Measurements from ENCODE around the gene KCNE1. TPM values are rescaled to one million over a fixed set of nuclear protein-coding genes. Genes with fewer than 3 reads are reported as not detected.
A peak's percentile ranks its signal among the peaks of the same experiment; 100 is the strongest.

Gene KCNE1
- total and polyA plus RNA-seq, 2 of the 13 experiments (the other 11 are each of a cell fraction or from before 2014, with no cell fraction given): 0.35 TPM; not detected in 1

DNA sequence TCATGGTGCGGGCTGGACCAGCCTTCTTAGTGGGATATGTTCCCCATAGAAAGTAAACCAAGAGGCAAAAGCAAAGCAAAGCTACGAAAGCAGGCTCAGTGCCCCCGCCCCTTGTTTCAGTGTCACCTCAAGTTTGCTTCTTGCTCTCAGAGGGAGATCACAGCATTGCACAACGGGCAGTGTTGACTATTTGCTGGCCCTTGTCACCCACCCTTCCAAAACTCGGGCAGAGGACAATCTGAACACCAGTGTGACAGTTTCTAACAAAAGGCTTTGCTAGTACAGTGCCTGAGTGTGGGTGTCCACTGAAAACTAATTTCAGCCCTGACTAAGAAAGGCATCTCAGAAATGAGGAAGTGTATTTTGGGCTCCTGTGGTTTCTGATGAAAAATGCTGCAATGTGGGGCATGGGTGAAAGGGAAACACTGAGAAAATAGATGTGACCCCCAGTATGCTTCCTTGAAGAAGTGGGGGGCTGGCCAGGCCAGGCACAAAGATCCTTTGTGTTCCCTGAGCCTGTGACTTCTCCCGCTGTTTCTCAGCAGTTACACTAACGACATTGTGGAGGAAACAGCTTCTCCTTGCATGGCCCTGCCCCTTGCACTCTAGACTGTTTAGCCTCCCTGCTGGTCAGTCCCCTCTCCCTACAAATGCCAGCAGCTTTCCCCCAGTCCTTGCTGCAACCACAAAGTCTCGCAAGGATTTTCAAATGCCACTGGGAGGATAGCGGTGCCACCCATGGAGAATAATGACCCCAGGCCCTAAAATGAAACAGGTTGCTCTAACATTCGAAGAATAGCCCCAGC lies 33.3 kb upstream of the KCNE1 start (continued):
- 0 out of 2 replicates have a peak, but pooled peaks have one; percentile 17 for TF ChIP-seq ZMYM4 (CRISPR knock-in tag; IDR thresholded peaks at IDR 0.05)
- no peak for TF ChIP-seq SCMH1 (CRISPR knock-in tag; IDR thresholded peaks at IDR 0.05; ENCODE audit: borderline replicate concordance)
- TF ChIP-seq, protein P1, sequence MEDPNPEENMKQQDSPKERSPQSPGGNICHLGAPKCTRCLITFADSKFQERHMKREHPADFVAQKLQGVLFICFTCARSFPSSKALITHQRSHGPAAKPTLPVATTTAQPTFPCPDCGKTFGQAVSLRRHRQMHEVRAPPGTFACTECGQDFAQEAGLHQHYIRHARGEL (CRISPR knock-in tag; IDR thresholded peaks at IDR 0.05): no peak
- no peak for TF ChIP-seq ZNF34 (CRISPR knock-in tag; IDR thresholded peaks at IDR 0.05; ENCODE audit: borderline replicate concordance)
- TF ChIP-seq, protein P2, sequence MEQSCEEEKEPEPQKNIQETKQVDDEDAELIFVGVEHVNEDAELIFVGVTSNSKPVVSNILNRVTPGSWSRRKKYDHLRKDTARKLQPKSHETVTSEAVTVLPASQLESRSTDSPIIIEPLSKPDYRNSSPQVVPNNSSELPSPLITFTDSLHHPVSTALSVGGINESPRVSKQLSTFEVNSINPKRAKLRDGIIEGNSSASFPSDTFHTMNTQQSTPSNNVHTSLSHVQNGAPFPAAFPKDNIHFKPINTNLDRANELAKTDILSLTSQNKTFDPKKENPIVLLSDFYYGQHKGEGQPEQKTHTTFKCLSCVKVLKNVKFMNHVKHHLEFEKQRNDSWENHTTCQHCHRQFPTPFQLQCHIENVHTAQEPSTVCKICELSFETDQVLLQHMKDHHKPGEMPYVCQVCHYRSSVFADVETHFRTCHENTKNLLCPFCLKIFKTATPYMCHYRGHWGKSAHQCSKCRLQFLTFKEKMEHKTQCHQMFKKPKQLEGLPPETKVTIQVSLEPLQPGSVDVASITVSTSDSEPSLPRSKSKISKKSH (CRISPR knock-in tag; IDR thresholded peaks at IDR 0.05; ENCODE audit: borderline replicate concordance): no peak
- TF ChIP-seq XRCC5 (optimal IDR thresholded peaks at IDR 0.05; ENCODE audit: low read length): no peak
- TF ChIP-seq STAG1 (CRISPR knock-in tag; IDR thresholded peaks at IDR 0.05): no peak
- no peak for TF ChIP-seq SP2 (CRISPR knock-in tag; IDR thresholded peaks at IDR 0.05)
- TF ChIP-seq FOXP1 (IDR thresholded peaks at IDR 0.05): no peak
- TF ChIP-seq FOXP1 (CRISPR knock-in tag; IDR thresholded peaks at IDR 0.05): peak; percentile 46; the same call in 1 of the 2 replicates
- no peak for TF ChIP-seq SETDB1 (CRISPR knock-in tag; IDR thresholded peaks at IDR 0.05; ENCODE audit: borderline replicate concordance)
- TF ChIP-seq ZNF274 (CRISPR knock-in tag; IDR thresholded peaks at IDR 0.05): no peak
- TF ChIP-seq ELF1 (CRISPR knock-in tag; IDR thresholded peaks at IDR 0.05): peak; percentile 27; the same call in 1 of the 2 replicates
- TF ChIP-seq BHLHE40 (IDR thresholded peaks at IDR 0.05; ENCODE audit: low read length): no peak
- TF ChIP-seq, protein P3, sequence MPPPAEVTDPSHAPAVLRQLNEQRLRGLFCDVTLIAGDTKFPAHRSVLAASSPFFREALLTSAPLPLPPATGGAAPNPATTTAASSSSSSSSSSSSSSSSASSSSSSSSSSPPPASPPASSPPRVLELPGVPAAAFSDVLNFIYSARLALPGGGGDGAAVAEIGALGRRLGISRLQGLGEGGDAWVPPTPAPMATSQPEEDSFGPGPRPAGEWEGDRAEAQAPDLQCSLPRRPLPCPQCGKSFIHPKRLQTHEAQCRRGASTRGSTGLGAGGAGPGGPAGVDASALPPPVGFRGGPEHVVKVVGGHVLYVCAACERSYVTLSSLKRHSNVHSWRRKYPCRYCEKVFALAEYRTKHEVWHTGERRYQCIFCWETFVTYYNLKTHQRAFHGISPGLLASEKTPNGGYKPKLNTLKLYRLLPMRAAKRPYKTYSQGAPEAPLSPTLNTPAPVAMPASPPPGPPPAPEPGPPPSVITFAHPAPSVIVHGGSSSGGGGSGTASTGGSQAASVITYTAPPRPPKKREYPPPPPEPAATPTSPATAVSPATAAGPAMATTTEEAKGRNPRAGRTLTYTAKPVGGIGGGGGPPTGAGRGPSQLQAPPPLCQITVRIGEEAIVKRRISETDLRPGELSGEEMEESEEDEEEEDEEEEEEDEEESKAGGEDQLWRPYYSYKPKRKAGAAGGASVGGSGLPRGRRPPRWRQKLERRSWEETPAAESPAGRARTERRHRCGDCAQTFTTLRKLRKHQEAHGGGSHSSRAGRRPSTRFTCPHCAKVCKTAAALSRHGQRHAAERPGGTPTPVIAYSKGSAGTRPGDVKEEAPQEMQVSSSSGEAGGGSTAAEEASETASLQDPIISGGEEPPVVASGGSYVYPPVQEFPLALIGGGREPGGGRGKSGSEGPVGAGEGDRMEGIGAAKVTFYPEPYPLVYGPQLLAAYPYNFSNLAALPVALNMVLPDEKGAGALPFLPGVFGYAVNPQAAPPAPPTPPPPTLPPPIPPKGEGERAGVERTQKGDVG (CRISPR knock-in tag; IDR thresholded peaks at IDR 0.05; ENCODE audit: borderline replicate concordance): no peak
- TF ChIP-seq DNMT1 (CRISPR knock-in tag; IDR thresholded peaks at IDR 0.05): no peak
- TF ChIP-seq THAP9 (CRISPR knock-in tag; IDR thresholded peaks at IDR 0.05; ENCODE audit: borderline replicate concordance): no peak
- no peak for TF ChIP-seq MED13 (CRISPR knock-in tag; IDR thresholded peaks at IDR 0.05)
- no peak for TF ChIP-seq NFRKB (IDR thresholded peaks at IDR 0.05)
- no peak for TF ChIP-seq ATAD3A (CRISPR knock-in tag; IDR thresholded peaks at IDR 0.05)
- peak; percentile 46 for TF ChIP-seq PPARG (CRISPR knock-in tag; conservative IDR thresholded peaks at IDR 0.05)
- no peak for TF ChIP-seq THYN1 (CRISPR knock-in tag; IDR thresholded peaks at IDR 0.05; ENCODE audit: borderline replicate concordance, low read depth)
- TF ChIP-seq ZNF260 (CRISPR knock-in tag; IDR thresholded peaks at IDR 0.05; ENCODE audit: borderline replicate concordance, low read depth): no peak
- TF ChIP-seq ISX (CRISPR knock-in tag; conservative IDR thresholded peaks at IDR 0.05): no peak
